ENCODE results near the gene ADGRG3.

Gene ADGRG3

GRCh38 chr16:57696240-57696639 is 28.1 kb downstream of the ADGRG3 start:
- H3K9me3 ChIP-seq (ENCODE audit: insufficient read depth, low read depth, low read length) = no peaks in the 10 kb centered on the region
- H3K4me1 ChIP-seq (ENCODE audit: insufficient read depth, low read length, poor library complexity, severe bottlenecking) = peaks cover 32% of the 10 kb centered on the region
- H3K9ac ChIP-seq (ENCODE audit: low read depth, low read length, poor library complexity, severe bottlenecking) = no peak overlapping the region
- H4K20me1 ChIP-seq (ENCODE audit: insufficient read depth, low read length, poor library complexity, severe bottlenecking) = no peaks in the 10 kb centered on the region
- H3K79me2 ChIP-seq (ENCODE audit: insufficient read depth, low read length) = no peaks in the 10 kb centered on the region
- no peak overlapping the region for H3K4me3 ChIP-seq (ENCODE audit: low read length, poor library complexity, severe bottlenecking)
- no peaks in the 10 kb centered on the region for H3K9me2 ChIP-seq (replicated peaks; ENCODE audit: low read depth, low read length)
- TF ChIP-seq CTCF (conservative IDR thresholded peaks at IDR 0.05; ENCODE audit: low read length) (no peak), EZH2phosphoT487 (IDR thresholded peaks at IDR 0.05; ENCODE audit: borderline replicate concordance) (no peak)
- H3K4me2 ChIP-seq (ENCODE audit: low read depth, low read length, poor library complexity, severe bottlenecking) = no peak overlapping the region
- H3F3A ChIP-seq (ENCODE audit: low read depth) = no peaks in the 10 kb centered on the region
- no peak overlapping the region for H2AFZ ChIP-seq (ENCODE audit: low read length)
- no peaks in the 10 kb centered on the region for H3K36me3 ChIP-seq (ENCODE audit: insufficient read depth, low read length)
- H3K27me3 ChIP-seq (ENCODE audit: insufficient read depth, low read length, poor library complexity, severe bottlenecking) = no peaks in the 10 kb centered on the region

- peaks cover 30% of the 10 kb centered on the region for H3K4me1 ChIP-seq (ENCODE audit: insufficient read depth, low read length, poor library complexity, severe bottlenecking)
- no peaks in the 10 kb centered on the region for H3K36me3 ChIP-seq (ENCODE audit: insufficient read depth, low read length)
- H3K4me2 ChIP-seq (ENCODE audit: low read depth, low read length, poor library complexity, severe bottlenecking) = no peak overlapping the region
- H3F3A ChIP-seq (ENCODE audit: low read depth) = no peaks in the 10 kb centered on the region
- no peaks in the 10 kb centered on the region for H3K9me2 ChIP-seq (replicated peaks; ENCODE audit: low read depth, low read length)
- TF ChIP-seq EZH2phosphoT487 (IDR thresholded peaks at IDR 0.05; ENCODE audit: borderline replicate concordance) (no peak), CTCF (conservative IDR thresholded peaks at IDR 0.05; ENCODE audit: low read length) (no peak)
- no peaks in the 10 kb centered on the region for H3K9me3 ChIP-seq (ENCODE audit: insufficient read depth, low read depth, low read length)
- H2AFZ ChIP-seq (ENCODE audit: low read length) = no peak overlapping the region
- no peaks in the 10 kb centered on the region for H3K27me3 ChIP-seq (ENCODE audit: insufficient read depth, low read length, poor library complexity, severe bottlenecking)
- H4K20me1 ChIP-seq (ENCODE audit: insufficient read depth, low read length, poor library complexity, severe bottlenecking) = no peaks in the 10 kb centered on the region
- H3K4me3 ChIP-seq (ENCODE audit: low read length, poor library complexity, severe bottlenecking) = no peak overlapping the region
- H3K79me2 ChIP-seq (ENCODE audit: insufficient read depth, low read length) = no peaks in the 10 kb centered on the region
- H3K9ac ChIP-seq (ENCODE audit: low read depth, low read length, poor library complexity, severe bottlenecking) = no peak overlapping the region
Observed at GRCh38 chr16:57697896-57698537, 29.9 kb downstream of the ADGRG3 start.

- peaks cover 26% of the 10 kb centered on the region for H3K4me1 ChIP-seq (ENCODE audit: insufficient read depth, low read length, poor library complexity, severe bottlenecking)
- no peaks in the 10 kb centered on the region for H3K9me2 ChIP-seq (replicated peaks; ENCODE audit: low read depth, low read length)
- no peaks in the 10 kb centered on the region for H3K79me2 ChIP-seq (ENCODE audit: insufficient read depth, low read length)
- no peaks in the 10 kb centered on the region for H4K20me1 ChIP-seq (ENCODE audit: insufficient read depth, low read length, poor library complexity, severe bottlenecking)
- no peaks in the 10 kb centered on the region for H3K9me3 ChIP-seq (ENCODE audit: insufficient read depth, low read depth, low read length)
- no peak overlapping the region for H2AFZ ChIP-seq (ENCODE audit: low read length)
- H3K27me3 ChIP-seq (ENCODE audit: insufficient read depth, low read length, poor library complexity, severe bottlenecking) = no peaks in the 10 kb centered on the region
- H3K9ac ChIP-seq (ENCODE audit: low read depth, low read length, poor library complexity, severe bottlenecking) = no peak overlapping the region
- no peak overlapping the region for H3K4me2 ChIP-seq (ENCODE audit: low read depth, low read length, poor library complexity, severe bottlenecking)
- no peak for TF ChIP-seq CTCF (conservative IDR thresholded peaks at IDR 0.05; ENCODE audit: low read length)
- TF ChIP-seq EZH2phosphoT487 (IDR thresholded peaks at IDR 0.05; ENCODE audit: borderline replicate concordance) = no peak
- H3F3A ChIP-seq (ENCODE audit: low read depth) = no peaks in the 10 kb centered on the region
- no peaks in the 10 kb centered on the region for H3K36me3 ChIP-seq (ENCODE audit: insufficient read depth, low read length)
- no peak overlapping the region for H3K4me3 ChIP-seq (ENCODE audit: low read length, poor library complexity, severe bottlenecking)
Observed at GRCh38 chr16:57698812-57699405, 30.8 kb downstream of the ADGRG3 start.

All from Loucy (cell line).